ENCODE results near the gene DLG3. TPM values are rescaled to one million over a fixed set of nuclear protein-coding genes. Genes with fewer than 3 reads are reported as not detected.

Gene DLG3
- total RNA-seq, 1 experiment from 2014 or later = 48.4 TPM

DNA sequence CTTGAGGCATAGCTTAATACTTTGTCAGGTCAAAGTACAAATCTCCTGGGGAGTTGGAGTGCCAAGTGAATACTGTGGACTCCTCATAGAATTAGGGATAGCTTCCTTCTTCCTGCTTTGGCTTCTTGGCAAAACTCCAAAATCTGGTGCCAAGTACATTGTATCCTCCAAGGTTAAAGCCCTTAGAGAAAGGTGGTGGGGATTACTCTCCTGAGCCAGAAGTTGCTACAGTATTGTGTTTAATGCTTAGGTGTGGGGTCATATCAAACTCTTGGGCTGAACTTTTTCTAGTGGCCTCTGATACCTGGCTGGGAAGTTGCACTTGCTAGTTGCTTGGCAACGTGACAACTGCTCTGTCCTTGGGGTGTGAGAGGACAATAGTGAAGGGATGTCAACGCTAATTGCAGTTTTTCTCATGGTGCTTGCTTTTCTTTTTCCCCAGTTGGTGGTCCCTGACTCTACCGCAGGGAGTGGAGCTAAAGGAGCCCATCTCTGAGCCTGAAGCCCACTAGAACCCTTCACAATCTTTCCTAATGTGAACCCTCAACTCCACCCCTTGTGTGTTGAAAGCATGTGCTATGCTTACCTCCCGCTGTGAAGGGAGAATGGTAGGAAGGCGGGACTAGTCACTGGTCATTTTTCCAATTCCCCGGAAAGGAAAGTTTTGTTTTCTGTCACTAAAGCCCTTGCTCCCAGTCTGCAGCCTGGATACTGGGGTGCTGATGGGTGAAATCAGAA is 35.5 kb downstream of the DLG3 start:
- H3K79me2 ChIP-seq (ENCODE audit: insufficient read depth, low read length) = peaks cover 16% of the 10 kb centered on the region
- H3K9me2 ChIP-seq (ENCODE audit: insufficient read depth) = no peaks in the 10 kb centered on the region
- H3K9ac ChIP-seq (ENCODE audit: low read length) = peak overlapping the region; percentile 35; the same call in 1 of the 2 replicates
- TF ChIP-seq ZFX (IDR thresholded peaks at IDR 0.05) (no peak), CTCF (IDR thresholded peaks at IDR 0.05 in 2 of 3, conservative IDR thresholded peaks at IDR 0.05 in 1 of 3; ENCODE audit: borderline replicate concordance in 1 of 3, insufficient read depth in 1 of 3, low read depth in 2 of 3, low read length in 2 of 3) (no peak), SP1 (IDR thresholded peaks at IDR 0.05; ENCODE audit: low read depth) (no peak), TCF7L2 (IDR thresholded peaks at IDR 0.05; ENCODE audit: borderline replicate concordance, extremely low read depth, insufficient read depth, insufficient read length) (no peak)
- ATAC-seq (no peak), DNase-seq (ENCODE audit: low read depth, low spot score) (no peak)
- H3K4me2 ChIP-seq (ENCODE audit: low read length) = peak overlapping the region; percentile 75
- CTCF ChIA-PET = no interaction called here
- H3K36me3 ChIP-seq (ENCODE audit: control insufficient read depth in 1 of 2, insufficient read depth in 2 of 2, low read length in 2 of 2) = no peaks in the 10 kb centered on the region
- no TSS peak for BruUV-seq (replicated peaks)
- H3K9me3 ChIP-seq (ENCODE audit: control insufficient read depth in 1 of 2, insufficient read depth in 1 of 2, low read depth in 1 of 2, low read length in 2 of 2) = no peaks in the 10 kb centered on the region
- peaks cover 72 to 85% of the 10 kb centered on the region in 2 experiments for H3K4me1 ChIP-seq (ENCODE audit: control insufficient read depth in 1 of 2, insufficient read depth in 2 of 2, low read length in 2 of 2)
- H4K20me1 ChIP-seq (ENCODE audit: insufficient read depth) = no peaks in the 10 kb centered on the region
- H3K4me3 ChIP-seq (replicated peaks in 1 of 2; ENCODE audit: low read depth in 1 of 2, low read length in 2 of 2) = peak overlapping the region in 1 of 2 experiments; percentile 26; a peak in 1 of 4 replicates
- H3K27ac ChIP-seq (ENCODE audit: low read depth, low read length) = no peak overlapping the region
- RAD21 ChIA-PET (ENCODE audit: low non-redundant PET in 1 of 2, low total read pairs in 2 of 2, uncharacterized antibody in 2 of 2, unreplicated experiment in 2 of 2) = no interaction called here
- no peak overlapping the region for H2AFZ ChIP-seq (ENCODE audit: low read depth, low read length, poor library complexity, severe bottlenecking)
- POLR2A ChIA-PET = no interaction called here
- no peaks in the 10 kb centered on the region for H3K27me3 ChIP-seq (ENCODE audit: insufficient read depth, low read length)
- intact Hi-C loops (cut with micrococcal nuclease) = no loop called here

- Histone ChIP-seq H3K36me3 (ENCODE audit: control insufficient read depth in 1 of 2, insufficient read depth in 2 of 2, low read length in 2 of 2) (no peaks in the 10 kb centered on the region), H3K27me3 (ENCODE audit: insufficient read depth, low read length) (no peaks in the 10 kb centered on the region), H3K4me2 (ENCODE audit: low read length) (no peak overlapping the region), H4K20me1 (ENCODE audit: insufficient read depth) (no peaks in the 10 kb centered on the region), H3K9me3 (ENCODE audit: control insufficient read depth in 1 of 2, insufficient read depth in 1 of 2, low read depth in 1 of 2, low read length in 2 of 2) (no peaks in the 10 kb centered on the region), H2AFZ (ENCODE audit: low read depth, low read length, poor library complexity, severe bottlenecking) (no peak overlapping the region), H3K79me2 (ENCODE audit: insufficient read depth, low read length) (peaks cover 15% of the 10 kb centered on the region), H3K4me3 (replicated peaks in 1 of 2; ENCODE audit: low read depth in 1 of 2, low read length in 2 of 2) (no peak overlapping the region), H3K9me2 (ENCODE audit: insufficient read depth) (no peaks in the 10 kb centered on the region), H3K9ac (ENCODE audit: low read length) (no peak overlapping the region), H3K4me1 (ENCODE audit: control insufficient read depth in 1 of 2, insufficient read depth in 2 of 2, low read length in 2 of 2) (peaks cover 74 to 79% of the 10 kb centered on the region in 2 experiments), H3K27ac (ENCODE audit: low read depth, low read length) (no peak overlapping the region)
- ChIA-PET POLR2A (no interaction called here), RAD21 (ENCODE audit: low non-redundant PET in 1 of 2, low total read pairs in 2 of 2, uncharacterized antibody in 2 of 2, unreplicated experiment in 2 of 2) (no interaction called here), CTCF (interaction anchor here (1.6 kb wide), 1 partner anchor 184 kb away, joined by 3 read pairs; no protein-coding TSS in a partner anchor)
- no TSS peak for BruUV-seq (replicated peaks)
- DNase-seq (ENCODE audit: low read depth, low spot score) (no peak), ATAC-seq (no peak)
- intact Hi-C loops (cut with micrococcal nuclease) = no loop called here
- no peak for TF ChIP-seq FOSL1 (IDR thresholded peaks at IDR 0.05; ENCODE audit: low read depth)
- no peak for TF ChIP-seq SIN3A (IDR thresholded peaks at IDR 0.05; ENCODE audit: low read depth)
- TF ChIP-seq, protein P1, sequence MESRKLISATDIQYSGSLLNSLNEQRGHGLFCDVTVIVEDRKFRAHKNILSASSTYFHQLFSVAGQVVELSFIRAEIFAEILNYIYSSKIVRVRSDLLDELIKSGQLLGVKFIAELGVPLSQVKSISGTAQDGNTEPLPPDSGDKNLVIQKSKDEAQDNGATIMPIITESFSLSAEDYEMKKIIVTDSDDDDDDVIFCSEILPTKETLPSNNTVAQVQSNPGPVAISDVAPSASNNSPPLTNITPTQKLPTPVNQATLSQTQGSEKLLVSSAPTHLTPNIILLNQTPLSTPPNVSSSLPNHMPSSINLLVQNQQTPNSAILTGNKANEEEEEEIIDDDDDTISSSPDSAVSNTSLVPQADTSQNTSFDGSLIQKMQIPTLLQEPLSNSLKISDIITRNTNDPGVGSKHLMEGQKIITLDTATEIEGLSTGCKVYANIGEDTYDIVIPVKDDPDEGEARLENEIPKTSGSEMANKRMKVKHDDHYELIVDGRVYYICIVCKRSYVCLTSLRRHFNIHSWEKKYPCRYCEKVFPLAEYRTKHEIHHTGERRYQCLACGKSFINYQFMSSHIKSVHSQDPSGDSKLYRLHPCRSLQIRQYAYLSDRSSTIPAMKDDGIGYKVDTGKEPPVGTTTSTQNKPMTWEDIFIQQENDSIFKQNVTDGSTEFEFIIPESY (IDR thresholded peaks at IDR 0.05; ENCODE audit: extremely low read depth, insufficient replicate concordance, low read length) = no peak
- no peak for TF ChIP-seq ELF1 (IDR thresholded peaks at IDR 0.05; ENCODE audit: borderline replicate concordance, low read depth)
- no peak for TF ChIP-seq EZH2phosphoT487 (IDR thresholded peaks at IDR 0.05; ENCODE audit: borderline replicate concordance)
- no peak for TF ChIP-seq CEBPB (IDR thresholded peaks at IDR 0.05; ENCODE audit: low read depth)
- no peak for TF ChIP-seq CTCF (IDR thresholded peaks at IDR 0.05 in 2 of 3, conservative IDR thresholded peaks at IDR 0.05 in 1 of 3; ENCODE audit: borderline replicate concordance in 1 of 3, insufficient read depth in 1 of 3, low read depth in 2 of 3, low read length in 2 of 3)
- TF ChIP-seq ZNF274 (IDR thresholded peaks at IDR 0.05; ENCODE audit: low read depth, low read length) = no peak
- no peak for TF ChIP-seq TCF7L2 (IDR thresholded peaks at IDR 0.05; ENCODE audit: borderline replicate concordance, extremely low read depth, insufficient read depth, insufficient read length)
- TF ChIP-seq ATF3 (IDR thresholded peaks at IDR 0.05) = no peak
Measured at GRCh38 chrX:70480660-70481018, 36.0 kb downstream of the DLG3 start.
